ENCODE results near the gene MED12L.

DNA sequence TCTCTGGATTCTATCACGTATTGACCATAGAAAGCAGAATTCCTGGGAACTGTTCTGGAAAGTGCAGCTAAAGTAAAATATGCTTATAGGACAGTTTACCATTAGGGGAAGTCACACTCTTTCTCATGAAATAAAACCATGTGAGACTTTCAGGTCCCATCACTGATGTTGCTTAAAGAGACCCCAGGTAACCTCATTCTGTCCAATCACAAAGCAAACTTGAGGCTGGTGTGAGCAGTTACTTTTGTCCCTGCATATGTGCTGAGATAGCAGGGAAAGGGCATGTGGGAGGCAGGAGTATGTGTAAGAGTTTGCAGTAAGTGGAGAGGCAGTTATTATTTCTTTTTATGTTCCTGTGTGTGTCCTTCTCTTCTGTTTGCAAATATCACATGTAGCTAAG, 215.1 kb downstream of the MED12L start:
- TF ChIP-seq, protein P1, sequence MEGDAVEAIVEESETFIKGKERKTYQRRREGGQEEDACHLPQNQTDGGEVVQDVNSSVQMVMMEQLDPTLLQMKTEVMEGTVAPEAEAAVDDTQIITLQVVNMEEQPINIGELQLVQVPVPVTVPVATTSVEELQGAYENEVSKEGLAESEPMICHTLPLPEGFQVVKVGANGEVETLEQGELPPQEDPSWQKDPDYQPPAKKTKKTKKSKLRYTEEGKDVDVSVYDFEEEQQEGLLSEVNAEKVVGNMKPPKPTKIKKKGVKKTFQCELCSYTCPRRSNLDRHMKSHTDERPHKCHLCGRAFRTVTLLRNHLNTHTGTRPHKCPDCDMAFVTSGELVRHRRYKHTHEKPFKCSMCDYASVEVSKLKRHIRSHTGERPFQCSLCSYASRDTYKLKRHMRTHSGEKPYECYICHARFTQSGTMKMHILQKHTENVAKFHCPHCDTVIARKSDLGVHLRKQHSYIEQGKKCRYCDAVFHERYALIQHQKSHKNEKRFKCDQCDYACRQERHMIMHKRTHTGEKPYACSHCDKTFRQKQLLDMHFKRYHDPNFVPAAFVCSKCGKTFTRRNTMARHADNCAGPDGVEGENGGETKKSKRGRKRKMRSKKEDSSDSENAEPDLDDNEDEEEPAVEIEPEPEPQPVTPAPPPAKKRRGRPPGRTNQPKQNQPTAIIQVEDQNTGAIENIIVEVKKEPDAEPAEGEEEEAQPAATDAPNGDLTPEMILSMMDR (conservative IDR thresholded peaks at IDR 0.05) = no peak
- TF ChIP-seq EZH2 (IDR thresholded peaks at IDR 0.05; ENCODE audit: low read depth) = no peak
